Activated gamma-delta T cell treated with Interleukin-2 at 50 U/mL for 16 hours (primary cell): ENCODE measurements around the gene MMP28.
A peak's percentile ranks its signal among the peaks of the same experiment; 100 is the strongest.

Experiments
- DNase-seq: peaks from one replicate; pipeline ENCODE4 v3.0.0-alpha.2; 2020

Gene MMP28

GRCh38 chr17:35797370-35797769, 1.9 kb upstream of the MMP28 start:
- DNase-seq: no peak

- DNase-seq: no peak
Measured at GRCh38 chr17:35796942-35797341, 1.5 kb upstream of the MMP28 start.

- no peak for DNase-seq
Measured at GRCh38 chr17:35795871-35796265, 427 bp upstream of the MMP28 start.

GRCh38 chr17:35793257-35793656, 2.2 kb downstream of the MMP28 start:
- DNase-seq: no peak

GRCh38 chr17:35791681-35792350, 3.6 kb downstream of the MMP28 start:
- no peak for DNase-seq

- DNase-seq: no peak
Measured at GRCh38 chr17:35790841-35791240, 4.6 kb downstream of the MMP28 start.

- no peak for DNase-seq
Measured at GRCh38 chr17:35788477-35789368, 6.7 kb downstream of the MMP28 start.

GRCh38 chr17:35786941-35787432, 8.5 kb downstream of the MMP28 start:
- no peak for DNase-seq

- no peak for DNase-seq
Measured at GRCh38 chr17:35784895-35785294, 10.5 kb downstream of the MMP28 start.

- no peak for DNase-seq
Measured at GRCh38 chr17:35780950-35781349, 14.5 kb downstream of the MMP28 start.

GRCh38 chr17:35778641-35779196, 16.7 kb downstream of the MMP28 start:
- no peak for DNase-seq

- no peak for DNase-seq
Measured at GRCh38 chr17:35775583-35775982, 19.9 kb downstream of the MMP28 start.

- no peak for DNase-seq
Measured at GRCh38 chr17:35775039-35775438, 20.4 kb downstream of the MMP28 start.

- no peak for DNase-seq
Measured at GRCh38 chr17:35774499-35774898, 20.9 kb downstream of the MMP28 start.

- no peak for DNase-seq
Measured at GRCh38 chr17:35773679-35774425, 21.6 kb downstream of the MMP28 start.

- no peak for DNase-seq
Measured at GRCh38 chr17:35773129-35773528, 22.3 kb downstream of the MMP28 start.

GRCh38 chr17:35769895-35770486, 25.4 kb downstream of the MMP28 start:
- no peak for DNase-seq

- no peak for DNase-seq
Measured at GRCh38 chr17:35768797-35769196, 26.6 kb downstream of the MMP28 start.

GRCh38 chr17:35766903-35767510, 28.4 kb downstream of the MMP28 start:
- DNase-seq: peak; percentile 16

- no peak for DNase-seq
Measured at GRCh38 chr17:35766489-35766877, 29.0 kb downstream of the MMP28 start.

- no peak for DNase-seq
Measured at GRCh38 chr17:35765756-35766488, 29.5 kb downstream of the MMP28 start.
